Hematopoietic multipotent progenitor cell treated with erythropoietin and hydrocortisone succinate and interleukin-3 and kit ligand, for 4 days (in vitro differentiated cells): ENCODE data around the gene SLC25A26.

Experiments used
- DNase-seq: peaks from one replicate; pipeline ENCODE4 v3.0.0-alpha.2; 2015

Gene SLC25A26

GRCh38 chr3:66399529-66400232, 178.9 kb downstream of the SLC25A26 start:
- DNase-seq = no peak

DNA sequence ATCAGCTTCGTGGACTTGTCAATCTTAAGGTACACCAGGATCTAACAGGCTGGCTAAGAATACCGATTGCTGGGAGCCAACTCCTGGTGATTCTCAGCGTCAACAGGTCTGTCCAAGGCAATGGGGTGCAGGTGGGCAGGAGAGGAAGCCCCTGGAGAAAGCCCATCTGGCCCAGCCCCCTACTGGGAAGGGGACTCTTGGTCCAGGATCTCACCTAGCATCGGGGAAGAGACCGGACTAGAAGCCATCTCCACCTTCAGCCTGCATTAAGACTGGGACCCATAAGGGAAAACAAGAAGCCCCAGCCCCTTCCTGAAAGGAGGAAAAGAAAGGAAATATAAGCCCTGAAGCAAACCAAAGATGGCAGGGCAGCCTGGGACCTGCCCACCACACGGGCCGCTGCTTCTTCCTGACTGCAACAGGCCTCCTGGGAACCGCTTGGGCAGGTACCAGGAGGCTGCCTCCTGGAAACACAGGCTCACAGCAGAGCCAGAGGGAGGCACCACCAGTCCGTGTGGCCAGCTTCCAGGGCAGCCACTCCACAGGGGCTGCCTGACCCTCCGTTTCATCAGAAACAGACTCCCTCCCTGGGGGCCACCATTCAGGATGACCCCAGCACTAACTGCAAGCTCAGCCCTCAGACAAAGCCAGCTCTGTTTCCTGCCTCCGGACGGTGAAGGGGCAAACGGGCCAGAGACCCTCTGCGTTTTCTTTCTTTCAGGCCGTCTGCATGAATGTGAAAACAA, 179.8 kb downstream of the SLC25A26 start:
- DNase-seq = no peak

- DNase-seq = no peak
These were observed 180.4 kb downstream of the SLC25A26 start for GRCh38 chr3:66401157-66401550.

- DNase-seq = no peak
These were observed 181.1 kb downstream of the SLC25A26 start for GRCh38 chr3:66401675-66402491.

- DNase-seq = no peak
These were observed 181.9 kb downstream of the SLC25A26 start for GRCh38 chr3:66402596-66403290.

GRCh38 chr3:66403323-66403990, 182.7 kb downstream of the SLC25A26 start:
- DNase-seq = no peak

DNA sequence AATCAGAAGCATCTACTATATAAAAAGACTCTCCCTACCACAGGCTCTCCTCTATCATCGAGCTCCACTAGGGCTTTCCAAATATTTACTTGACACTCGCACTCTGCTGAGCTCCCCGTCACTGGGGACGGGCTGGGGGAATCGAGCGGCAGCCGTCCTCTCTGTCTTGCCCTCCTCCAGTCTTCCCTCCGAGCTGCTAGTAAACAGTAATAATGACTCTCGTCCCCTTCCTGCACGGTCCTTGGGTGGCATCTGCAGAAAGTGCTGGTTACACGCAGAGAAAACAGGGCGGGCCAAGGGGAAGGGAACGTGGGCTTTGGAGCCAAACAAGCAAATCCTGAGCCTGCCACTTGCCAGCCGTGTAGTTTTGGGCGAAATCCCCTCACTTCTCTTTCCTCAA, 183.4 kb downstream of the SLC25A26 start:
- no peak for DNase-seq

- no peak for DNase-seq
These were observed 184.3 kb downstream of the SLC25A26 start for GRCh38 chr3:66404903-66405700.

GRCh38 chr3:66405701-66406091, 184.9 kb downstream of the SLC25A26 start:
- DNase-seq = no peak

DNA sequence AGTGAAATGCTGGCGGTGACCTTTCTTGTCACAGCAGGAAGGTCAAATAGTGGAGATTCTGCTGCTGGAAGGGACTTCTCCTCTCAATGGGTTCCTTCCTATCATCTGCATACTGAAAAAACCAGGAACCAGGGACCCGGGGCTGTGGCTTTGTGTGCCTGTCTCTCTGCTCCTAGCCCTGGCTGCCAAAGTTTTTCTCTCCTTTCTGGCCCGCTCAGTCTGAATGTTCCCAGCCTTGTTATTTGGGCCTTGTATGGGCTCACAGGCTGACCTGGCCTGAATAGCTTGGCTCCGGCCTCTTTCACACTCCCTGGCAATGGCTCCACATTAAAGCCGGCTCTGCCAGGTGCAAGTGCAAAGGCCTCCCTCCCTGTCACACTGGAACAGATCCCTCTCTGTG, 185.4 kb downstream of the SLC25A26 start:
- no peak for DNase-seq

- no peak for DNase-seq
These were observed 186.2 kb downstream of the SLC25A26 start for GRCh38 chr3:66406831-66407610.

GRCh38 chr3:66407611-66408218, 186.9 kb downstream of the SLC25A26 start:
- peak; percentile 72 for DNase-seq

GRCh38 chr3:66409771-66410754, 189.3 kb downstream of the SLC25A26 start:
- no peak for DNase-seq

DNA sequence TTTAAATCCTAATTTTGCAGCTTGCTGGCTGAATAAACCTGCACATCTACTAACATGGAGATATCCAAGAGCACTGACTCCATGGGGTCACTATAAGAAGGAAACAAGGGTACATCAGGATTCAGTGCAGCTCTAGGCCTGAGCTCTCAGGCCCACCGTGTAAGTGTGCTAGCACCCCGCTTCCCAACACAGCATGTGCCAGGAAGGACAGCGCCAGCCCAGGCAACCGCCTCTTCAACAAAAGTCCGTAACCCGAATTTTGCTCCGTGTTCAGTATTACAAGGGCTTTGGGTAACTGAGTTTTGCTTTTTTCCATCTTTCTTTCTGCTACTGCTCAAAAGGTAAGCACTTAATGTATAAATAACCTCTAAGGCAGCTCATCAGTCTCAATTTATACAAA, 190.2 kb downstream of the SLC25A26 start:
- DNase-seq = no peak

- DNase-seq = peak; percentile 65
These were observed 190.7 kb downstream of the SLC25A26 start for GRCh38 chr3:66411474-66411873.

- no peak for DNase-seq
These were observed 191.4 kb downstream of the SLC25A26 start for GRCh38 chr3:66411961-66412887.

DNA sequence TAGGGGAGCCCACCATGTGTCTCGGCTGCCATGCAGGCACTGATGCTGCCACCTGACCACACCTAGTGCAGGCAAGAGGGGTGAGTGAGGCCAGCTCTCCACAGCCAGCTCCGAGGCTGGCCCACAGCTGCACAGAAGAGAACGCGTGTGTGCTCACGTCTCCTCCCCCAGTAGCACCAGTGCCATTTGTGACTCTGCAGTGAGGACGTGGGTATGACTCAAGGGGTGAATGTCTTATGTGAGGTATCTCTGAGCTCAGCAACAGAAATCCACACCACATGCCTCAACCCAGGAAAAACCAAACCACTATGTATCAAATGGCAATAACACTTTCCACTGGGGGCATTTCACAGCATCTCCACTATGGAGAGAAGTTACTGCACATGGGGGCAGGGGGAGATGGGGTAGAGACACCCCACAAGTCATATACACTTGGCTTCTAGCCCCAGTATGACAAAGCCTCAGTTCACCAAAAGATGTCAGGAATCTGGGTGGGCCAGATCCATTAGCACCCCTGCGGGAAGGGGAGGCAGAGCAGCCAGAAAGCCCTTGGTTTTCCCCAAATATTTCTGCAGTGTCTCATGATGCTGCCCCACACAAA, 192.4 kb downstream of the SLC25A26 start:
- no peak for DNase-seq
